GM18526 (cell line): ENCODE results near the gene CDKN2A.

Experiments used
- POLR2A ChIP-seq: IDR thresholded peaks from 3 replicates; pipeline ENCODE4 v1.6.1; 2011; ENCODE audit not compliant: insufficient read length; ENCODE audit errors: extremely low read depth

CDKN2A gene

GRCh38 chr9:21936161-21936560, 58.0 kb downstream of the CDKN2A start:
- TF ChIP-seq POLR2A, result no peak

- TF ChIP-seq POLR2A, result no peak
Measured at GRCh38 chr9:21935631-21936030, 58.6 kb downstream of the CDKN2A start.

- TF ChIP-seq POLR2A, result no peak
Measured at GRCh38 chr9:21933865-21934264, 60.3 kb downstream of the CDKN2A start.

GRCh38 chr9:21933281-21933680, 60.9 kb downstream of the CDKN2A start:
- no peak for TF ChIP-seq POLR2A

- no peak for TF ChIP-seq POLR2A
Measured at GRCh38 chr9:21931428-21931827, 62.8 kb downstream of the CDKN2A start.

GRCh38 chr9:21927752-21928151, 66.4 kb downstream of the CDKN2A start:
- no peak for TF ChIP-seq POLR2A

GRCh38 chr9:21923694-21924093, 70.5 kb downstream of the CDKN2A start:
- TF ChIP-seq POLR2A, result no peak

- no peak for TF ChIP-seq POLR2A
Measured at GRCh38 chr9:21919377-21920362, 74.5 kb downstream of the CDKN2A start.
